DLD1 (cell line): Measurements from ENCODE around the gene TXNDC11.

ENCODE experiments used
- in situ Hi-C: cut with HindIII; loops from 2 replicates; pipeline ENCODE4 v1.10.0; 2017; ENCODE audit warnings: low sequenced_read_pairs

Gene TXNDC11

GRCh38 chr16:11662582-11662981, 80.1 kb downstream of the TXNDC11 start:
- in situ Hi-C loops: no loop called here

DNA sequence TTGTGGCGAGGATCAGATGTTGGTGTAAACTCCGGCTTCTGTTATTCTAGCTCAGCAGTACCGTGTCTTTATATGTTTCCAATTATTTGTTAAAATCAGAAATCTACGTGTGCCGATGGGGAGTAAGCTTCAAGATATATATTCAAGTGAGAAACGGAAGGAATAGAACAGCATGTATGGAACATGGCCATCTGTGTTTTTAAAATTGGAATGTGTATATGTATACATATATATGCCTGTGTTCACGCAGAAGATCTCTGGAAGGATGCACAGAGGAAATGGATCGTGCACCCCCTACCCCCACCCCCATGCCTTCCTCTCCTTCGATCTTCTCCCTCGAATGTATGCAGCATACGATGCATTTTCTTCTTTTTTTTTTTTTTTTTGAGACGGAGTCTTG, 82.1 kb downstream of the TXNDC11 start:
- in situ Hi-C loops: no loop called here

DNA sequence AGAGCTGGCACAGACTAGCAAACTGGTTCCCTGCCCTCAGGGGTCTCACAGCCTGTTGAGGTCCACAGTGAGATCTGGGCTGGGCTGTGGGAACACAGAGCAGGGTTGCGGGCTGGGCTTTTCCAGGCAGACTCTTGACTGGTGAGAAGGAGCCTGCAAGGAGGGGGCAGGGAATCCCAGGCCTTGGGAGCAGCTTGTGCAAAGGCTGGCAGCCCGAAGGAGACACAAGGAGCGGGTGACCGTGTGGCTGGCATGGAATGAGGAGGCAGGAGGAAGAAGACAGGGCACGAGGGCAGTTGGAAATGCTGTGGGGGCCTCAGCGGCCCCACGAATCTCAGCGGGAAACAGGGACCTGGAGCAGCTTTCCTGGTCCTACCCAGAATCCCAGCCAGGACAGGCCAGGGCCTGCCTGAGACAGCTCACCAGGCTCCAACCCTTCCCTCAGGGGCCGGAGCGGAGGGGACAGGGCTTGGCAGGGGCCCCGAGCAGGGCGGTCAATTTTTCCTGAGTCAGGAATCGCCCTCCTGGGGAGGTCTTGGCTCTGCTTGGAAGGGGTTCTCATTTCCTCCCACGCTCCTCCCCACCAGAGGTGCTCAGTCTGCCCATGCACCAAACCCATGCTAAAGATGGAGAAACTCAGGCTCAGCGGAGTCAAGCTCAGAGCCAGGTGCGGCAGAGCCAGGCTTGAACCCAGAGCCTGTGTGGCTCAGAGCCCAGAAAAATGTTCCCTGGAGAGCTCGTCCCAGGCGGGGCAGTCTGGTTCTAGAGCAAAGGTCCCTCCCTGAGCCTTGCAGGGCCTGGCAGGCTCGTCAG, 83.6 kb downstream of the TXNDC11 start:
- in situ Hi-C loops: no loop called here

GRCh38 chr16:11657556-11657955, 85.1 kb downstream of the TXNDC11 start:
- in situ Hi-C loops: no loop called here

DNA sequence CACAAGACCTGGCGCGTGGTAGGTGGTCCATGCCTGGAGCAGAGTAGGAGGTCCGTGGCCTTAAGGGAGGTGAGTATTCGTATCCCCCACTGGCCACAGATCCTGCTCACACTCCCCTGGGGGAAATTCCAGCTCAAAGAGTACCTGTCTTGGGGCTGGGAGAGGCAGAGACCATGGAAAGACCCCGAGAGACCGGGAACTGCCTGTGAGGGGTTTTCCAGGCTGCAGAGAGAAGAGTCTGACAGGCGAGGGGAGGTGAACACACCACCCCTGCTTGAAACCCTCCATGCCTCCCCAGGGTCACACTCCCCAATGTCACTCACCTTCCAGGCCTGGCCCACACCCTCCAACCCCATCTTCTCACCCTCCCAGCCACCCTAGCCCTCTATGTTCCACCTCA, 87.0 kb downstream of the TXNDC11 start:
- in situ Hi-C loops: no loop called here

DNA sequence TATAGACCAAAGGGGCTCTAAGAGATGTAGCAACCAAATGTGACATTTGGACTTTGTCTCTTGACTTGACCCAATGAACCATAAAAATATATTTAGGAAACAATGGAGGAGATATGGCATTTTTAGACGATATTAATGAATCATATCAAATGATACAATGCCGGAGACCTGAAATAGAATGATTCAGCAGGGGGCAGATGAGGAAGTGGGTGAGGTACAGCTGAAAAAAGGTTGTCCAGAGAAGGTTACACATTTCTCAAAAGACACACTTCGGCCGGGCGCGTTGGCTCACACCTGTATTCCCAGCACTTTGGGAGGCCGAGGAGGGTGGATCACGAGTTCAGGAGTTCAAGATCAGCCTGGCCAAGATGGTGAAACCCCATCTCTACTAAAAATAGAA, 90.9 kb downstream of the TXNDC11 start:
- in situ Hi-C loops: no loop called here

DNA sequence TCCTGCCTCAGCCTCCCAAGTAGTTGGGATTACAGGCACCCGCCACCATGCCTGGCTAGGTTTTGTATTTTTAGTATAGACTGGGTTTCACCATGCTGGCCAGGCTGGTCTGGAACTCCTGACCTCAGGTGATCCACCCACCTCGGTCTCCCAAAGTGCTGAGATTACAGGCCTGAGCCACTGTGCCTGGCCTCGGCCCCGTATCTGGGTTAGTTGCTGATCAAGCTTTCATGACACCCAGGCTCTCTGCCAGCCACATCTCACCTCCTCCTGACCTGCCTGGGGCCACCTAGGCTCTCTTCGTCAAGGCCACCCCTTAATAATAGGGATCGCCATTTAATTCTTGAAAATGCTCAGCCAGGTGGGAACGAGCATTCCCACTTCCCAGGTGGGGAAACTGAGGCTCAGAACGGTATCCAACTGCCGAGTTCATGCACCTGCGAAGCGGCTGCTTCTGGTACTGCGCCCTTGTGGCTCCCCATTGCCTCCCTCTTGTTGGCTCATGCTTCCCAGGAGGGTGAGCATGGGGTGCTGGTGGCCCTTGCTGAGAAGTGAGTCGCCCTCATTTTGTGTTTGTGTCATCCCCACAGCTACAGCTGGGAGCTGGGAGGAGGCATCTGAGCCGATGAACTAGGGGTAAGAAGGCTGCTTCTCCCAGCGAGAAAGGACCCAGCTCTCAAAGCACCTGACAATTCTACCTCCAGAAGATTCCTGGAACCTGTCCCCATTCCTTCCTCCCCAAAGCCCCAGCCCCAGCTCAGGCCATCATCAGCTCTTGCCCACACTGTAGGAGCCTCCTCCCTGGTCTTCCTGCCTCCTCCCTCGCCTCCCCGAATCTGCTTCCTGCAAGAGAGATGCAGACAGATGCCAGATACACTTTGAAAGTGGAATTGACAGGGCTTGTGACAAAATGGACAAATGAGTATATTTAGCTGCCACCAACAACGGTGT, 91.7 kb downstream of the TXNDC11 start:
- in situ Hi-C loops: no loop called here

GRCh38 chr16:11649276-11649675, 93.4 kb downstream of the TXNDC11 start:
- in situ Hi-C loops: no loop called here

DNA sequence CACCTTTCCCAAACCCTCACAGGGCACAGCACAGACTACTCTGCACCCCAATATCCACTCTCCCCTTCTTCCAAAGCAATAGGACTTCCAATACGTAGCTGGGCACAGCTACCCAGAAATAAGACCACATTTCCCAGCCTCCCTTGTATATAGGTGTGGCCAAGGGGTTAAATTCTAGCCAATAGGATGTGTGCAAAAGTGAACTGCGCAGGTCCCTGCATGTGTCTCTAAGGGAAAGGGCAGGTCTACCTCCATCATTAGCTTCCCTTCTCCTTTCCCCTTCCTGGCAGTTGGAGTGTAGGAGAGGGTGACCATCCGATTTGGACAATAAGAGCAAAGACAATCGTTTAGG, 99.9 kb downstream of the TXNDC11 start:
- in situ Hi-C loops: no loop called here

DNA sequence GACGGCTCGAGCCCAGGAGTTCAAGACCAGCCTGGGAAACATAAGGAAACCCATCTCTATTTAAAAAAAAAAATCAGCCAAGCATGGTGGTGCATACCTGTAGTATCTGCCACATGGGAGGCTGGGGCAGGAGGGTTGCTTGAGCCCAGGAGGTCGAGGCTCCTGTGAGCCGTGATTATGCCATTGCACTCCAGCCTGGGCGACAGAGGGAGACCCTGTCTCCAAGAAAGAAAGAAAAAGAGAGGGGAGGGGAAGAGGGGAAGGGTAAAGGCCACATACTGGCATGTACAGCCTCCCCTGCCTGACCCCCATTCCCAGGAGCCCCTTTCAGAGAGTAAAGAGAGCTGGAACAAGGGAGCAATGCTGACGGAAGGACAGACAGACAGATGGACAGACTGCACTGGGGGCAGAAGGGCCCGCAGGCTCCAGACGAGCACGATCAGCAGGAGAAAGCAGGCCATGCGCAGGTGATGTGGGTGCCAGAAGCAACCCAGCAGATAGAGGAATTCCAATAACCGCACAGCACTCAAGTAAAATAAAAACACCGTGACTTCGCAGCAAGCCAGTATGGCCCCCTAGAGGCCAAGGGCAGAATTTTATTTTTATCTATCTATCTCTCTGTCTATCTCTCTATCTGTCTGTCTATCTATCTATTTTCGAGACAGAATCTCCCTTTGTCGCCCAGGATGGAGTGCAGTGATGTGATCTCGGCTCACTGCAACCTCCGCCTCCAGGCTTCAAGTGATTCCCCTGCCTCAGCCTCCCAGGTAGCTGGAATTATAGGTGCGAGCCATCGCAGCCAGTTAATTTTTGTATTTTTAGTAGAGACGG, 101.5 kb downstream of the TXNDC11 start:
- in situ Hi-C loops: no loop called here

DNA sequence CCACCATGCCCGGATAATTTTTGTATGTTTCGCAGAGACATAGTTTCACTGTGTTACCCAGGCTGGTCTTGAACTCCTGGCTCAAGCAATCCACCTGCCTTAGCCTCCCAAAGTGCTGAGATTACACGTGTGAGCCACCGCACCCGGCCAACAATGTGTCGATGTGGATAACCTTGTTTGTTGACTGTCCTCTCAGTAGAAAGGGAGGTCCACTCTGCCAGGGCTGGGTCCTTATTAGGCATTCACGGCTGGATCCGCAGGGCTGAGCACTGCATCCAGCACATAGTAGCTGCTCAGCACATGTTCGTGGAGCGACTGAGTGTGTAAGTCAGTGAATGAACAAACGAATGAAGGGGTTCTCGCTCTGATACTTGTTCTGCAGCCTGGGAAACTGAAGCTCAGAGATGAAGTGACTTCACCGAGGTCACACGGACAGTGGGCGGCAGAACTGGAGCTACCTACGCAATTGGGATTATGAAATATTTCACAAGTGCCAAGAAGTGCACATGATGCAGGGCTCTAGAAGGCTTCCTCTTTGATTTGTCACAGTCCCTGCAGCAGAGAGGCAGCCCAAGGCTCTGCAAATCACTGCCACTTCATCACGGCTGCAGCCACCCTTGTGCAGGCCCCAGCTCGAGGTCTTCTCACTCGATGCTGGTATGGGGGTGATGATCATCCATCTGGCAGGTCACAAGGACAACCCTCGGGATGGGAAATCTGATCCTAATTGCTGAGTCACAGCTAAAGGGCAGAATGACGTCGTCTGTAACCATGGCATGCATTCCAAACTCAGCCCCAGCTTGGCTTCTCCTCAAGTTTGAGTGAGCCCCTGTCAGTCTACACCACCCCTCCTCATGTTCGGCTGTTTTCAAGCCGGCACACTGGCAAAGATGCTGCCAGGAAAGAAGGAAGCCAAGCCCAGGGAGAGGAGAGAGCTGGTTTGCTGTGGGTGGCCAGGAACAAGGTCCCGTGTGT, 102.4 kb downstream of the TXNDC11 start:
- in situ Hi-C loops: no loop called here

DNA sequence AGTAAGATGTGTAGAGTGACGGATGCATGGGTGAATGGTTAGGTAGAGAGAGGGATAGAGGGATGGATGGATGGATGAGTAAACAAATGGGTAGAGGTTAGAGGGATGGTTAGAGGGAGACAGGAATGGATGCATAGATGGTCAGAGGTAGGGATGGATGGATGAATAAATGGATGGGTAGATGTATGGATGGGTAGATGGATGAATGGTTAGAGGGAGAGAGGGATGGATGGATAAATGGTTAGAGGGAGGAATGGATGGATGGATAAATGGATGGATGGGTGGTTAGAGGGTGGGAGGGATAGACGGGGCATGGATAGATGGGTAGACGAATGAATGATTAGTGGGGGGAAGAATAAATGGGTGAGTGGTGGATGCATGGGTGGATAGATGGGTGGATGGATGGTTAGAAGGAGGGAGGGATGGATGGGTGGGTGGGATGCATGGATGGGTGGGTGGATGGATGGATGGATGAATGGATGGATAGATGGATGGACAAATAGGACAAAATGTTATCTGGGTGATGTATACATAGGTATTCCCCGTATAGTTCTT, 103.6 kb downstream of the TXNDC11 start:
- in situ Hi-C loops: no loop called here

DNA sequence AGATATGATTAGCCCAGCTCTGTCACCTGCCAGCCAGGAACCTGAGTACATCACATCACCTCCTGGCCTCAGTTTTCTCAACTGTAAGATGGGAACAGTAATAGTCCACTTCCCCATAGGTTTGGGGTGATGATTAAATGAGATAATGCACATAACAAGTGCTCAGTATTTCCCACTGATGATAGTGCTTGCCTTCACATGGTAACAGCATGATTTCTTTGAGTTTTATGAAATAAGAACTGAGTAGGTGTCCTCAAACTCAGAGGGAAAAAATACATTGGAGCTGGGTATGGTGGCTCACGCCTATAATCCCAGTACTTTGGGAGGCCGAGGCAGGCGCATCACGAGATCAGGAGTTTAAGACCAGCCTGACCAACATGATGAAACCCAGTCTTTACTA, 104.5 kb downstream of the TXNDC11 start:
- in situ Hi-C loops: no loop called here

GRCh38 chr16:11637320-11637719, 105.3 kb downstream of the TXNDC11 start:
- in situ Hi-C loops: no loop called here

DNA sequence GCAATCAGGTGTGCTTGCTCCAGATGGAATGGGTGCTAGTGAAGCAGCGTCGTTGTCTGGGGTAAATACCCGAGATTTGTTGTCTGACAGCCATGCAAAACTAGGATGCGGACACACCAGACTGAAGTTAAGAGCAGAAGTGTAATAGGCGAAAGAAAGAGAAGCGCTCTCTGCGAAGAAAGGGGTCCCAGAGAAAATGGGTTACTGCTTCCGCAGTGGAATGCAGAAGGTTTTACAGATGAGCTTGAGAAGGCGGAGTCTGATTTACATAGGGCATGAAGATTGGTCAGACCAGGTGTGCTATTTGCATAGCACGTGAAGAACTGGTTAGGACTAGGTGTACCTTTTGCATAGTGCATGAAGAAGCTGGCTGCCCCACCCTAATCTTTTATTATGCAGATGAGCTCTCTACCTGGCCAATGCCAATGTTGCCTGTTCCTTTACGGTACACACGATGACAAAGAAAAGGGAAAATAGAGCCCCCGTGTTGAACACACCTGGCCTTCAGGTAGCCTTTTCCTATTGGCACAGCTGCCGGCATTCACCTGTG, 106.4 kb downstream of the TXNDC11 start:
- in situ Hi-C loops: no loop called here

DNA sequence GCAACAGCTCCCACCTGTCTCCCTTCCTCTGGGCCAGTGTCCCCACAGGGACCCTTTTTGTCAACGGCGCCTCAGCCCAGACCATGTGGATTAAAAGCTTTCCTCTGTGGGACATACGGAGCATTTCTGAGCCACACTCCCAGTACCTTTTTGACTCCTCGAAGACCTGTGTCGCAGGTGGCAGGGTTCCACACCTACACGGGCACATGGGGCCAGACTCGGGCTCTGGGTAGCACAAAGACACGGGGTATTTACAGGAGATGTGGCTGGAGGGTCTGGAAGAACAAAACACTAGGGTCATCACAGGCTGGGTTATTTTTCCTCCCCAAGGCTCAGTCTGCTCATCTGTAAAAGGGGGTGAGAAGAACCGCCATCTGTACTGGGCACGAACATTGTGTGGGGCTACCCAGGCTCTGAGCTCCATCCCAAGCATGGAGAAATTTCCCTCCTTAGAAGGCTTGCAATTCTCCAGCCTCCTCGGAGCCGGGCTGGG, 106.9 kb downstream of the TXNDC11 start:
- in situ Hi-C loops: no loop called here

DNA sequence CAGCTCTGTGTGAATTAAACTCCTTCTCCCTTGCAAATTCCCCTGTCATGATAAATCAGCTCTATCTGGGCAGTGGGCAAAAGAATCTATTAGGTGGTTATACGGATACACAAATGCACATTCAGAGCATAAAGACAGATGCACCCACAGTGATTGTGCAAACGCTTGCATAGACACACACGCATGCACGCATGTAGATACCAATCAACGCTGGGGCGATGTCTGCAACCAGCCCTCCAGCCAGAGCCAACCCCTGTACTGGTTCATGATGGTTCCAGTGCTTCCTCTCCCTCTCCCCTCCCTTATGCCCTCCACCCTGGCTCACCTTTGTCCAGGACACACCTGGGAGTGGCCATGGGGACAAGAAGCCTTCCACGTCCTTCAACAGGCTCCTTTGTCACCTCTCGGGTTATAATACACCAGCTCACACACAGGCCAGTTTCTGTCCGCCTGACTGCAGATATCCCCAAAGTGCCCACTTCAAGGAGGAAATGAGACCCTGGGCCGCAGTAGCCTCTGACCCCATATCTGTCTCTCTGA, 107.5 kb downstream of the TXNDC11 start:
- in situ Hi-C loops: no loop called here

GRCh38 chr16:11634312-11634711, 108.3 kb downstream of the TXNDC11 start:
- in situ Hi-C loops: no loop called here

DNA sequence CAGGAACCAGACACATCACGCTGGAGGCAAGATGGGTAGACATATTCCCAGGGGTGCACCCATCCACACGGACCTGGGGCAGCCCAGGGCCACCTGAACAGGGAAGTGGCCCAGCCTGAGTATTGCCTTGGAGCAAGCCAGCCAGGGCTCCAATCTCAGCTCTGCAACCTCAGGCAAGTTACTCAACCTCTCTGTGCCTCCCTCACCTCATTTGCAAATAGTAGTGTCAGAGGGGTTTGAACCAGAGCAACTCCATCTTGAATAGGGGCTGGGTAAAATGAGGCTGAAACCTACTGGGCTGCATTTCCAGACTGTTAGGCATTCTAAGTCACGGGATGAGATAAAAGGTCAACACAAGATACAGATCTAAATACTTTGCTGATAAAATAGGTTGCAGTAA, 109.5 kb downstream of the TXNDC11 start:
- in situ Hi-C loops: no loop called here
